NCI-H1694 (cell line): ENCODE measurements around the gene DBT.
"Not testable (repeated sequence)": the region's sequence is repeated elsewhere in the genome, so short reads cannot be mapped to it uniquely, and the experiment has no call there.

Experiments
- DNase-seq: peaks from one replicate; lab custom pipeline; 2025; lab: John Stamatoyannopoulos, UW

Gene DBT

DNA sequence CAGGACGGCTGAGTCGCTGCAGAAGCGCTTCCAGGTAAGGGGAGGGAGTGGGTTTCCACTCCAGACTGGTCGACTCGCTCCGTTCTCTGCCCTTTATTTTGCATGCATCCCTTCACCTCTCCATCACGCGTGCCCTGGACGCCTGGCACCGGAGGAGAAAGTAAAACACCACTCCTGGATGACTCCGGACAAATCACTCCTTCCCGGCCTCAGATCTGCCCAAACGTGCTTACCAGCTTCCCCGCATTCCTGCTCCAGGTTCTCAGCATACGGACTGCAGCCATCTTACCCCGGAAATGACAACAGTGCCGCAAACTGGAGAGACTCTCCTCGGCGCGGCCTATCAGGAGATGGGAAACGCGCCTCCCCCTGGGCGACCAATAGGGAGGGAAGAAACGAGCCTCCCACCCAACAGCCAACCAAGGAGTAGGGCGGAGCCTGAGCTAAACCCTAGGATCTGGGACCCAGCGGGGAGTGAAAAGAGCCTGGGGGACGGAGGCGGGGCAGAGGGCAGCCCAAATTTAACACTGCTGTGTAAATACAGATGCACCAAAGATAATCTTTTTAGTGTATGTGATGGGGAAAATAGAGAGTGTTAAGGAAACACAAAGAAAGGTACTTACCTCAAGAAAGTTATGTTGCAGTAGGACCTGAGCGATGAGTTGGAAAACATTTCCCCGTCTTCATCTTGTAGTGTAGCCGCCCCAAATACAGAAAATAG, at the start of gene DBT:
DBT (minus strand) TSS at position 298 of the 721 bp plus-strand sequence; CDS start at position 284, 14 bp downstream.
- peak; percentile 95 for DNase-seq

DNA sequence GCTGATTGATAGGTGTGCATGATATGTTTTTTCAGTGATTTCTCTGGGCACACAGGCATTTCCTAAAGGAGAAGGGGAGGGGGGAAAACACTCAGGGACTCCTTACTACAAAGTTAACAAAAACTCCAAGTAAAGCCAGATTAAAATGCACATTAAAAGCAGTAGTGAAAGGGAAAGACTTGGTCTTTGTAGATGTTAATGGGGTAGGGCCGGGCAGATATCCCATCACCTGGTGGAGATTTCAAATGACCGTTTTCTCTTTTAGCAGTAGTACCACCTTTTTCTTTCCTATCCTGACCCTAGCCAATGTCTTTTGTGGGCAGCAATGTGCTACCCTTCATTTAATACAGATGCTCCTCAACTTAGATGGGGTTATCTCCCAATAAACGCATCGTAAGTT, 48.9 kb upstream of the DBT start:
- no peak for DNase-seq

DNA sequence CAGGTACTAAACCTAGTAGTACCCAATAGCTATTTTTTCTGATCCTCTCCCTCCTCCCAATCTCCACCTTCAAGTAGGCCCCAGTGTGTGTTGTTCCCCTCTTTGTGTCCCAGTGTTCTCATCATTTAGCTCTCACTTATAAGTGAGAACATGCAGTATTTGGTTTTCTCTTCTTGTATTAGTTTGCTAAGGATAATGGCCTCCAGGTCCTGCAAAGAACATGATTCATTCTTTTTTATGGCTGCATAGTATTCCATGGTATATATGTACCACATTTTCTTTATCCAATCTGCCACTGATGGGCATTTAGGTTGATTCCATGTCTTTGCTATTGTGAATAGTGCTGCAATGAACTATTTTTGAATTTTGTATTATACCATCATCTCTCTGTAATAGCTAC, 47.4 kb upstream of the DBT start:
- not testable (repeated sequence) for DNase-seq

- no peak for DNase-seq
Observed at GRCh38 chr1:100296140-100296539, 46.5 kb upstream of the DBT start.

DNA sequence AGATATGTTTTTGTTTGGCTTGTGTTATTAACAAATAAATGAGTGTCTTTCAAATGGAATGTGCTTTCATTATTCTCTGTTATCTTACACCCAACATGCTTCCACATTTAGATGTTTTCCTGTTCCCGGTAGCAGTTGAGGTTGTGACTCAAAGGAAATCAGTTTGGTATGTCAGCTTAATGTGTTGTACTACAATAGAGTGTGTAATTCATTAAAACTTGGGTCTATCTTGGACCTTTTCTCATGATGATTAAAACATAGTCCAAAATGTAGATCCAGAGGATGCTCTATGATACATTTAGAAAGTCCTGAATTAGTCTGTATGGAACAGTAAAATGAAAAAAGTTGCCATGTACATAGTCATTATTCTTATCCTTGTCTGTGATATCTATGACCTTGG, 43.1 kb upstream of the DBT start:
- DNase-seq, result no peak

DNA sequence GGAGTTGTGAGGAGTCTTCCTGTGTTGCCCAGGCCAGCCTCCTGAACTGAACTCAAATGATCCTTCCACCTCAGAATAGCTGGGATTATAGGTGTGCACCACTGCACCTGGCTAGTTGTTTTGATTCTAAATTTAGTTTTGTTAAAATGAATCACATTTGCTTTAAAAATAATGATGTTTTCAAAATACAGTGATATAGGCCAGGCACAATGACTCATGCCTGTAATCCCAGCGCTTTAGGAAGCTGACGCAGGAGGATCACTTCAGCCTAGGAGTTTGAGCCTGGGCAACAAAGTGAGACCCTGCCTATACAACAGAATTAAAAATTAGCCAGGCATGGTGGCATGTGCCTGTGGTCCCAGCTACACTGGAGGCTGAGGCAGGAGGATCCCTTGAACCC, 40.7 kb upstream of the DBT start:
- DNase-seq, result no peak

DNA sequence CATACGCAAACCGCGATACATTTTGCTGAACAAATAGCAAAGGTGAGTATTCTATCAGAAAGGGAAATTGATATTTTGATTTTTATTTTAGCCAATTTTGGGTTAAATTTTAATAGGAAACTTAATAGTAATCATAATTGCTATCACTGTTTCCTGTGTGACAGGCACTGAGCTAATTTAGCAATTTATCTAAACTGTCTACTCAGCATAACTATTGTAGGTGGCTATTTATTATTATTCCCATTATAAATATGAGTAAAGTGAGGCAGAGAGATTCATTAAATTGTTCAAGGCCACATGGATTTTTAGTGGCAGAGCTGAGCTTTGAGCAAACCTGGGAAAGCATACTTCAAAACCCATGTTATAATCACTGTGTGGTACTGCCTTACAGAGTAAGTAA, 37.5 kb upstream of the DBT start:
- no peak for DNase-seq

GRCh38 chr1:100284591-100284990, 35.0 kb upstream of the DBT start:
- DNase-seq, result no peak

DNA sequence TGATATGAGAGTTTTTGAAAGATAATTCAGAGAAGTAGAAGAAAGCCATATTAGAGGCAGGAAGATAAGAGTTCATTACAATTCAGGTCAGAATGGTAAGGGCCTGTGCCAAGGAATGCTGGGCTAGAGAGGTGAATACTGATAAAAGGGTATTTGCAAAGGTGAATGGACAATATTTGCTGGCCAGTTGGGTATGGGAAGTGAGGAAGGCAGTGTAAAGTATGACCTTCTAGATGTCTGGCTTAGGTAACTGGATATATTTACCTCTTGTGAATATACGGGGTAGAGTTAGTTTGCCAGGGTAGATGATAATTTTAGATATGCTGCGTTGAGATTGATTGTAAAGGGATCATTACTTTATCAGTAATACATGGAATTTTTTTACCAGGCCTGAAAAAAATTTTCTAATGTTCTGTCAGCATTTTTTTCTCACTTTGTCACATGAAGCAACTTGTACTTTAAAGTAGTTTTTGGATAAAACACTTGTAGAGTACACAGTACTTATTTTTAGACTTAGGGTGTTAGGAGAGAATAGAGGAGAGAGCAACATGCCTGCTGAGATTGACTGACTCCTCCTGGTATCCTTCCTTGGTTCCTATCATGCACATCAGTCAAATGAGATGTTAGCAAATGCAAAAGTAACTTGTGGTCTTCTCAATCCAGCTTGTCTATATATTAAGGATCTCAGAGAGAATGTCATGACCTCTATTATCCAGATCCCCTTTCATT, 30.5 kb upstream of the DBT start:
- no peak for DNase-seq

- DNase-seq, result no peak
Observed at GRCh38 chr1:100279358-100279923, 29.8 kb upstream of the DBT start.

- no peak for DNase-seq
Observed at GRCh38 chr1:100277866-100278265, 28.2 kb upstream of the DBT start.

DNA sequence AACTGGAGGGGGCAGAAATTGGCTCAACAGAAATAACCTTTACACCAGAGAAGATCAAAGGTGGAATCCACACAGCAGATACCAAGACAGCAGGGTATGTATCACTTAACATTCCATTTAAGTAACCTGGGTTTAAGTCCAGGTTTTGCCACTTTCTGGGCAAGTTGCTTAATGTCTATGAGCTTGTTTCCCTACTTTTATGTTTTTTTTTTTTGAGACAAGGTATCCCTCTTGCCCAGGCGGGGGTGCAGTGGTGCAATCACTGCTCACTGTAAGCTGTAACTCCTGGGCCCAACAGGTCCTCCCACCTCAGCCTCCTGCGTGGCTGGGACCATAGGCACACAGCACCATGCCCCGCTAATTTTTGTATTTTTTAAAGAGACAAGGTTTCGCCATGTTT, 18.6 kb upstream of the DBT start:
- DNase-seq, result no peak

DNA sequence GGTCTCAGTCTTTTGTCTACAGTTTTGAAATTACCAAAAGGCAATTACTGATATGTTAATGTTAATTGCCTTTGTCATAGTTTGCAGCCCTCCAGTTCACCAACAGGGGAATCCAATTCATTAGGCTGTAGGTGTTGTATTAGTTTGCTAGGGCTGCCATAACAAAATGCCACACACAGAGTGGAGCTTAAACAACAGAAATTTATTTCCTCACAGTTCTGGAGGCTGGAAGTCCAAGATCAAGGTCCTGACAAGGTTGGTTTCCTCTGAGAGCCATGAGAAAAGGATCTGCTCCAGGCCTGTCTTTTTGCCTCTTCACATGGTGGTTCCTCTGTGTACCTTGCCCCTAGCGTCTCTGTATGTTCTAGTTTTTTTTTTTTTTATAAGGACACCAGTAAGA, 17.6 kb upstream of the DBT start:
- no peak for DNase-seq

GRCh38 chr1:100266741-100267140, 17.1 kb upstream of the DBT start:
- DNase-seq, result no peak

DNA sequence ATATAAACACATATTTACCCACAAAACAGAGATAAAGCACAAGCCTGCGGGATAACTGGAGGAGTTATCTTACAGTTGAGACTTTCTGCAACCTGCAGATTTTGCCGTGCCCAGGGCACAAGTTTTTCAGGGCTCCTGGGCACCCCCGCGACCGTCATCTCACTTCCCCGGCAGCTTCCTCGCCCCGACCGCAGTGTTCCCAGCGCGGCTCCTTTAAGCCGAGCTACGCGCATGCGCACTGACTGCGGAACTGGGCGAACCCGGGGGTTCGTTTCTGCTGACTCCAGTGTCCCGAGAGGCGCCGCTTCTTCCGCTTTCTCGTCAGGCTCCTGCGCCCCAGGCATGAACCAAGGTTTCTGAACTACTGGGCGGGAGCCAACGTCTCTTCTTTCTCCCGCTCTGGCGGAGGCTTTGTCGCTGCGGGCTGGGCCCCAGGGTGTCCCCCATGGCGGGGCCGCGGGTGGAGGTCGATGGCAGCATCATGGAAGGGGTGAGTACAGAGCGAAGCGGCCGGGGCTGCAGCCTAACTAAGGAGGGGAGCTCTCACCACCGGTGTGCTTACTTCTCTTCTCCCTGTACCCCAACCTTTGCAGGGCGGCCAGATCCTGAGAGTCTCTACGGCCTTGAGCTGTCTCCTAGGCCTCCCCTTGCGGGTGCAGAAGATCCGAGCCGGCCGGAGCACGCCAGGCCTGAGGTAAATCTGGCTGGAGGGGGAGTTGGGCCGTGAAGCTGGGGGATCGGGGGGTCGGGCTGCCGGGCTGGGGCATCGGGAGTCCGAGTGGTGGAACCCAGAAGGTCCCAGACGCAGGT, 16.5 kb upstream of the DBT start, which contains the start of gene RTCA:
RTCA (plus strand) TSS at position 286 of the 810 bp plus-strand sequence; CDS start at position 446, 160 bp downstream.
- peak; percentile 91 for DNase-seq

DNA sequence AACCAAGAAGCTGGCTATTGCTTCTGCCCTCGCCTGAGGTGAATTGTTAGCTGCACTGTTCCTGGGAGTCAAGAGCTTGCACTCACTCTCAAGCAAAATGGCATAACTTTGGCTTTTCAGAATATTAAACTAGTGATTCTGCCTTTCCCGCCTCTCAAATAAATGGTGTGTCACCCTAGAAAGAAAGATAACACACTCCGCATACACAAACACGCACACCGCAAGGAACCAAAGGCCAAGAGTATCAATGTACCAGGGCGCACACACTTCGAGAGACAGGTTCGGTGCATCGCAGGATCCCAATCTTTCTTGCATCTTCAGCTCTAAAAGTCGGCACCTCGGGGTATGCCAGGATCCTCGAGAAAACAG, 15.9 kb upstream of the DBT start:
- DNase-seq, result no peak

GRCh38 chr1:100264081-100264480, 14.4 kb upstream of the DBT start:
- DNase-seq, result not testable (repeated sequence)

GRCh38 chr1:100261686-100262085, 12.1 kb upstream of the DBT start:
- no peak for DNase-seq

GRCh38 chr1:100258427-100258826, 8.8 kb upstream of the DBT start:
- not testable (repeated sequence) for DNase-seq

DNA sequence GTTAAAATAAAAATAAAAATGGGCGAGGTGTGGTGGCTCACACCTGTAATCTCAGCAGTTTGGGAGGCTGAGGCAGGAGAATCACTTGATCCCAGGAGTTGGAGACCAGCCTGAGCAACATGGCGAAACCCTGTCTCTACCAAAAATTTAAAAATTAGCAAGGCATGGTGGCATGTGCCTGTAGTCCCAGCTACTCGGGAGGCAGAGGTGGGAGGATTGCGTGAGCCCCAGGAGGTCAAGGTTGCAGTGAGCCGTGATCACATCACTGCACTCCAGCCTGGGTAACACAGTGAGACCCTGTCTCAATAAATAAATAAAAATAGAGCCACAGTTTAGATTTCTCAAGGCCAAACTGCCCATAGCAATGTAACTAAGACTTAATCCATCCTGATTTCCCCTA, 6.6 kb upstream of the DBT start:
- DNase-seq, result not testable (repeated sequence)

- no peak for DNase-seq
Observed at GRCh38 chr1:100253552-100253951, 3.9 kb upstream of the DBT start.

DNA sequence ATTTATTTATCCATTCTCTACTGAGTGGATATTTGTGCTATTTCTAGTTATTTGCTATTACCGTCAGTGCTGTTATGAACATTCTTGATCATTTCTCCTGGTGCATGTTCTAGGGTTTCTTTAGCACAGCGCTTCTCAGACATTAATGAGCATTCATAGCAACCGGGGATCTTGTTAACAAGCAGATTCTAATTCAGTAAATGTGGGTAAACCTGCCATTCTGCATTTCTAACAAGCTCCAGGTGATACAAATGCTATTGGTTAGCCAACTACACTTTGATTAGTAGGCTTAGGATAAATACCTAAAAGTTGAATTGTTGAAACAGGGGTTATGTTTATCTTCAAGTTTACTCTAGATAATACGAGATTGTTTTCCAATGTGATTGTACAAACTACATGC, 3.3 kb upstream of the DBT start:
- DNase-seq, result no peak
